GM18505 (cell line): ENCODE results near the gene TRIOBP.

Source experiments
- ATAC-seq: cut with Tn5 transposase; IDR thresholded peaks from one replicate; pipeline ENCODE4 v1.9.1; 2021; ENCODE audit not compliant: unreplicated experiment
- POLR2A ChIP-seq: IDR thresholded peaks from 4 replicates; pipeline ENCODE4 v1.6.1; 2011; ENCODE audit warnings: borderline replicate concordance; ENCODE audit not compliant: insufficient read depth, insufficient read length; ENCODE audit errors: extremely low read depth

The TRIOBP gene

GRCh38 chr22:37749831-37750595, 53.2 kb downstream of the TRIOBP start:
- no peak for ATAC-seq
- TF ChIP-seq POLR2A: no peak

- TF ChIP-seq POLR2A: no peak
- no peak for ATAC-seq
These were observed 53.8 kb downstream of the TRIOBP start for GRCh38 chr22:37750596-37751162.

GRCh38 chr22:37751449-37752188, 54.8 kb downstream of the TRIOBP start:
- TF ChIP-seq POLR2A: no peak
- no peak for ATAC-seq

- no peak for ATAC-seq
- TF ChIP-seq POLR2A: no peak
These were observed 55.6 kb downstream of the TRIOBP start for GRCh38 chr22:37752189-37753087.

- TF ChIP-seq POLR2A: no peak
- ATAC-seq: no peak
These were observed 56.9 kb downstream of the TRIOBP start for GRCh38 chr22:37753746-37754145.

- no peak for ATAC-seq
- TF ChIP-seq POLR2A: no peak
These were observed 60.8 kb downstream of the TRIOBP start for GRCh38 chr22:37757663-37758062.

GRCh38 chr22:37758694-37759093, 61.8 kb downstream of the TRIOBP start:
- TF ChIP-seq POLR2A: no peak
- no peak for ATAC-seq

- TF ChIP-seq POLR2A: no peak
- ATAC-seq: no peak
These were observed 62.4 kb downstream of the TRIOBP start for GRCh38 chr22:37759281-37759680.

GRCh38 chr22:37760152-37760551, 63.3 kb downstream of the TRIOBP start:
- TF ChIP-seq POLR2A: no peak
- no peak for ATAC-seq

GRCh38 chr22:37762389-37762836, 65.6 kb downstream of the TRIOBP start:
- no peak for ATAC-seq
- no peak for TF ChIP-seq POLR2A

- no peak for TF ChIP-seq POLR2A
- no peak for ATAC-seq
These were observed 66.2 kb downstream of the TRIOBP start for GRCh38 chr22:37763012-37763411.

GRCh38 chr22:37763652-37764051, 66.8 kb downstream of the TRIOBP start:
- no peak for TF ChIP-seq POLR2A
- no peak for ATAC-seq

- no peak for TF ChIP-seq POLR2A
- ATAC-seq: no peak
These were observed 67.8 kb downstream of the TRIOBP start for GRCh38 chr22:37764622-37765021.
